AG04450 (cell line): Measurements from ENCODE around the gene TMEM229B. TPM values are rescaled to one million over a fixed set of nuclear protein-coding genes. Genes with fewer than 3 reads are reported as not detected.

Source experiments
- CTCF ChIA-PET: fragments of 300-600, 350-600 bp; formaldehyde crosslinking; extraction: SDS; loops from one replicate; lab custom pipeline; 2022; ENCODE audit warnings: antibody characterized with exemption, inconsistent platforms; lab: Charles Lee
- POLR2A ChIA-PET: fragments of 350-600 bp; formaldehyde crosslinking; extraction: SDS; loops from one replicate; lab custom pipeline; 2021; ENCODE audit warnings: antibody characterized with exemption, inconsistent platforms; lab: Yijun Ruan, JAX
- DNase-seq: peaks from one replicate; pipeline ENCODE4 v3.0.0-alpha.2; 2011; ENCODE audit warnings: low read depth, low spot score
- H3K27ac ChIP-seq: one replicate; pipeline ENCODE4 v1.5.1; 2012; ENCODE audit warnings: low read depth, low read length, control low read depth
- H3K27me3 ChIP-seq: one replicate; pipeline ENCODE4 v1.6.0; 2012; ENCODE audit warnings: low read length; ENCODE audit not compliant: control insufficient read depth, insufficient read depth
- H3K4me3 ChIP-seq: 2 replicates; pipeline ENCODE4 v1.5.1; 2011; ENCODE audit warnings: mild to moderate bottlenecking, low read depth, low read length, control low read depth
- H3K9me3 ChIP-seq: 2 replicates; pipeline ENCODE4 v1.5.1; 2012; ENCODE audit warnings: low read length; ENCODE audit not compliant: control insufficient read depth, insufficient read depth
- CTCF ChIP-seq: IDR thresholded peaks from 2 replicates; pipeline ENCODE4 v1.5.1; 2011; ENCODE audit warnings: low read depth, low read length, control low read depth, inconsistent platforms
- polyA plus RNA-seq: library from polyadenylated mRNA; depleted of rRNA; stranded (reverse); fragments of >200 nt; gene quantifications from 2 replicates; pipeline ENCODE4 v1.2.3, GENCODE V29; 2011

TMEM229B gene
- polyA plus RNA-seq, 1 experiment, result 0.07 TPM

- DNase-seq, result no peak
- no peak for TF ChIP-seq CTCF
- POLR2A ChIA-PET, result interaction anchor here (0.7 kb wide), 1 partner anchor 9 kb away, joined by 3 read pairs; no protein-coding TSS in a partner anchor
- Histone ChIP-seq H3K27ac (no peak overlapping the region), H3K9me3 (no peaks in the 10 kb centered on the region), H3K4me3 (no peak overlapping the region), H3K27me3 (peaks cover 68% of the 10 kb centered on the region)
- CTCF ChIA-PET, result interaction anchor here (0.7 to 2.3 kb wide), 4 partner anchors 9 to 188 kb away, joined by 3 to 17 read pairs (median 10); no protein-coding TSS in a partner anchor
These were observed 28.6 kb upstream of the TMEM229B start for GRCh38 chr14:67517083-67517482.

- H3K4me3 ChIP-seq, result no peak overlapping the region
- no peak for DNase-seq
- peaks cover 67% of the 10 kb centered on the region for H3K27me3 ChIP-seq
- POLR2A ChIA-PET, result interaction anchor here (0.7 kb wide), 1 partner anchor 9 kb away, joined by 3 read pairs; no protein-coding TSS in a partner anchor
- CTCF ChIA-PET, result interaction anchor here (1.2 to 2.3 kb wide), 3 partner anchors 10 to 90 kb away, joined by 5 to 17 read pairs (median 15); no protein-coding TSS in a partner anchor
- TF ChIP-seq CTCF, result no peak
- H3K9me3 ChIP-seq, result no peaks in the 10 kb centered on the region
- no peak overlapping the region for H3K27ac ChIP-seq
These were observed 28.2 kb upstream of the TMEM229B start for GRCh38 chr14:67516676-67517075.

- ChIA-PET POLR2A (no interaction called here), CTCF (interaction anchor here (2.2 to 2.3 kb wide), 2 partner anchors 11 to 55 kb away, joined by 15 to 17 read pairs; no protein-coding TSS in a partner anchor)
- Histone ChIP-seq H3K9me3 (no peaks in the 10 kb centered on the region), H3K27me3 (peaks cover 65% of the 10 kb centered on the region), H3K27ac (no peak overlapping the region), H3K4me3 (peak overlapping the region; percentile 65)
- no peak for TF ChIP-seq CTCF
- DNase-seq, result no peak
These were observed 27.0 kb upstream of the TMEM229B start for GRCh38 chr14:67515386-67516079.

GRCh38 chr14:67514650-67515385 lies 26.3 kb upstream of the TMEM229B start:
- DNase-seq, result no peak
- ChIA-PET CTCF (no interaction called here), POLR2A (no interaction called here)

More at GRCh38 chr14:67514650-67515385, 26.3 kb upstream of the TMEM229B start:
- Histone ChIP-seq H3K27me3 (peaks cover 61% of the 10 kb centered on the region), H3K27ac (no peak overlapping the region), H3K9me3 (no peaks in the 10 kb centered on the region), H3K4me3 (peak overlapping the region; percentile 65)
- no peak for TF ChIP-seq CTCF
